Astrocyte (in vitro differentiated cells and primary cell): ENCODE results near the gene NDUFB11. TPM values are rescaled to one million over a fixed set of nuclear protein-coding genes. Genes with fewer than 3 reads are reported as not detected.

Experiments
- DNase-seq: peaks from one replicate; pipeline ENCODE4 v3.0.0-alpha.2; 2010; ENCODE audit warnings: low read depth
- FAIRE-seq: peaks from 2 replicates; lab custom pipeline; 2011; peaks lifted over from hg19 to GRCh38; lab: Jason Lieb, UNC
- H2AFZ ChIP-seq: 2 replicates; pipeline ENCODE4 v1.6.0; 2012; ENCODE audit warnings: low read depth, low read length, inconsistent platforms
- H3K27ac ChIP-seq: 2 replicates; pipeline ENCODE4 v1.5.1; 2011; ENCODE audit warnings: low read depth, low read length, inconsistent platforms
- H3K27me3 ChIP-seq: 2 replicates; pipeline ENCODE4 v1.6.0; 2011; ENCODE audit warnings: low read length, inconsistent platforms; ENCODE audit not compliant: insufficient read depth
- H3K36me3 ChIP-seq: 2 replicates; pipeline ENCODE4 v1.5.1; 2011; ENCODE audit warnings: low read length, inconsistent platforms; ENCODE audit not compliant: insufficient read depth
- H3K4me1 ChIP-seq: 2 replicates; pipeline ENCODE4 v1.5.1; 2011; ENCODE audit warnings: low read length, inconsistent platforms; ENCODE audit not compliant: insufficient read depth
- H3K4me2 ChIP-seq: 2 replicates; pipeline ENCODE4 v1.6.0; 2012; ENCODE audit warnings: low read length, inconsistent platforms
- H3K4me3 ChIP-seq: 2 replicates; pipeline ENCODE4 v1.5.1; 2011; ENCODE audit warnings: low read depth, mild to moderate bottlenecking, low read length, inconsistent platforms; ENCODE audit not compliant: insufficient read depth
- H3K79me2 ChIP-seq: 2 replicates; pipeline ENCODE4 v1.6.0; 2012; ENCODE audit warnings: mild to moderate bottlenecking, low read length, inconsistent platforms; ENCODE audit not compliant: insufficient read depth
- H3K9ac ChIP-seq: 2 replicates; pipeline ENCODE4 v1.6.0; 2012; ENCODE audit warnings: mild to moderate bottlenecking, low read length, inconsistent platforms
- H3K9me3 ChIP-seq: 2 replicates; pipeline ENCODE4 v1.5.1; 2012; ENCODE audit warnings: low read depth, mild to moderate bottlenecking, low read length, inconsistent platforms; ENCODE audit not compliant: insufficient read depth
- H4K20me1 ChIP-seq: 2 replicates; pipeline ENCODE4 v1.6.0; 2012; ENCODE audit warnings: low read length, inconsistent platforms; ENCODE audit not compliant: insufficient read depth
- H3K27ac Mint-ChIP-seq: one replicate; pipeline ENCODE4 v1.8.0; 2021; ENCODE audit warnings: mild to moderate bottlenecking, mixed read lengths; ENCODE audit not compliant: unreplicated experiment
- H3K27me3 Mint-ChIP-seq: one replicate; pipeline ENCODE4 v1.8.0; 2021; ENCODE audit warnings: low read depth, mixed read lengths; ENCODE audit not compliant: unreplicated experiment
- H3K36me3 Mint-ChIP-seq: one replicate; pipeline ENCODE4 v1.8.0; 2021; ENCODE audit warnings: low read depth, mixed read lengths; ENCODE audit not compliant: unreplicated experiment
- H3K4me1 Mint-ChIP-seq: one replicate; pipeline ENCODE4 v1.8.0; 2021; ENCODE audit warnings: low read depth, mixed read lengths; ENCODE audit not compliant: unreplicated experiment
- H3K4me3 Mint-ChIP-seq: one replicate; pipeline ENCODE4 v1.8.0; 2021; ENCODE audit warnings: mild to moderate bottlenecking, moderate library complexity, mixed read lengths; ENCODE audit not compliant: unreplicated experiment
- H3K9me3 Mint-ChIP-seq: one replicate; pipeline ENCODE4 v1.8.0; 2021; ENCODE audit warnings: mild to moderate bottlenecking, mixed read lengths; ENCODE audit not compliant: unreplicated experiment
- EZH2 ChIP-seq: IDR thresholded peaks from 2 replicates; pipeline ENCODE4 v1.6.1; 2012; ENCODE audit warnings: mild to moderate bottlenecking, low read length, inconsistent platforms; ENCODE audit not compliant: insufficient read depth
- total RNA-seq: library from RNA; stranded (reverse); gene quantifications from 2 replicates; pipeline ENCODE4 v1.2.1, GENCODE V29; 2021
- TF ChIP-seq, protein P1 (sequence below): IDR thresholded peaks from 2 replicates; pipeline ENCODE4 v1.5.1; 2011; ENCODE audit warnings: low read depth, mild to moderate bottlenecking, inconsistent platforms, low read length, moderate library complexity; ENCODE audit not compliant: insufficient read depth

The NDUFB11 gene
- total RNA-seq, 1 donor from 2014 or later: 86.3 TPM

DNA sequence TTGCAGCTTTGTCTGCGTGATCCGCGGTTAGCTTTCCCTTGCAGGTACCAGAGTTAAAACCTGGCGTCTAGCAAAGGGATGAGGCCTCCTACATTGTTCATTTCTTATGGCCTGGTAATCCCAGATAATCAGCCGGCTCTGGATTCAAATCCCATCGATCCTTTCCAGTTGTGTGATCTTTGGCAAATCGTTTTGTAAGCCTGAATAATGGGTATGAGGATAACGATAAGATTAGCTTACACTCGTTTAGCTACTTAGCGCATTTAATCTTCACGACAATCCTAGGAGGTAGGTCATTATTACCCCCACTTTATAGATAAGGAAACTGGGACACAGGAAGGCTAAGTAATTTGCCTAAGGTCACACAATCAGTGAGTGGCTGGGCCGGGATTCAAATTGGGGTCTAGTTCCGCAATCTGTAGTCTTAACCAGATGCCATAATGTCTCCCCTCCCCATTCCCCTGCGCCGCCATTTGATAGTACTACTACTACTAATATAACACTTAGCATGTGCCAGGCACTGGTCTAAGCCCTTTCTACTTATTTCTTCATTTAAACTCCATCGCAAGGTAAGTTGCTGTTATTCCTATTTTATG, 47.4 kb upstream of the NDUFB11 start:
- peak overlapping the region; percentile 70 for H3K4me3 ChIP-seq
- H3K79me2 ChIP-seq: peaks cover 44% of the 10 kb centered on the region
- FAIRE-seq: no peak
- peaks cover 26% of the 10 kb centered on the region for H4K20me1 ChIP-seq
- peak overlapping the region; percentile 86 for H3K9ac ChIP-seq
- H3K9me3 Mint-ChIP-seq: no peaks in the 10 kb centered on the region
- no peaks in the 10 kb centered on the region for H3K36me3 Mint-ChIP-seq
- H3K4me1 ChIP-seq: peaks cover 21% of the 10 kb centered on the region
- H3K27me3 Mint-ChIP-seq: no peaks in the 10 kb centered on the region
- H3K27ac Mint-ChIP-seq: no peak overlapping the region
- H3K27ac ChIP-seq: no peak overlapping the region
- peak overlapping the region; percentile 90 for H3K4me3 Mint-ChIP-seq
- H3K27me3 ChIP-seq: no peaks in the 10 kb centered on the region
- DNase-seq: no peak
- H3K9me3 ChIP-seq: no peaks in the 10 kb centered on the region
- H3K36me3 ChIP-seq: peaks cover 2% of the 10 kb centered on the region
- peaks cover 25% of the 10 kb centered on the region for H3K4me1 Mint-ChIP-seq
- H3K4me2 ChIP-seq: peak overlapping the region; percentile 94
- peak overlapping the region; percentile 60 for H2AFZ ChIP-seq
- TF ChIP-seq, protein P1, sequence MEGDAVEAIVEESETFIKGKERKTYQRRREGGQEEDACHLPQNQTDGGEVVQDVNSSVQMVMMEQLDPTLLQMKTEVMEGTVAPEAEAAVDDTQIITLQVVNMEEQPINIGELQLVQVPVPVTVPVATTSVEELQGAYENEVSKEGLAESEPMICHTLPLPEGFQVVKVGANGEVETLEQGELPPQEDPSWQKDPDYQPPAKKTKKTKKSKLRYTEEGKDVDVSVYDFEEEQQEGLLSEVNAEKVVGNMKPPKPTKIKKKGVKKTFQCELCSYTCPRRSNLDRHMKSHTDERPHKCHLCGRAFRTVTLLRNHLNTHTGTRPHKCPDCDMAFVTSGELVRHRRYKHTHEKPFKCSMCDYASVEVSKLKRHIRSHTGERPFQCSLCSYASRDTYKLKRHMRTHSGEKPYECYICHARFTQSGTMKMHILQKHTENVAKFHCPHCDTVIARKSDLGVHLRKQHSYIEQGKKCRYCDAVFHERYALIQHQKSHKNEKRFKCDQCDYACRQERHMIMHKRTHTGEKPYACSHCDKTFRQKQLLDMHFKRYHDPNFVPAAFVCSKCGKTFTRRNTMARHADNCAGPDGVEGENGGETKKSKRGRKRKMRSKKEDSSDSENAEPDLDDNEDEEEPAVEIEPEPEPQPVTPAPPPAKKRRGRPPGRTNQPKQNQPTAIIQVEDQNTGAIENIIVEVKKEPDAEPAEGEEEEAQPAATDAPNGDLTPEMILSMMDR: no peak
- no peak for TF ChIP-seq EZH2

DNA sequence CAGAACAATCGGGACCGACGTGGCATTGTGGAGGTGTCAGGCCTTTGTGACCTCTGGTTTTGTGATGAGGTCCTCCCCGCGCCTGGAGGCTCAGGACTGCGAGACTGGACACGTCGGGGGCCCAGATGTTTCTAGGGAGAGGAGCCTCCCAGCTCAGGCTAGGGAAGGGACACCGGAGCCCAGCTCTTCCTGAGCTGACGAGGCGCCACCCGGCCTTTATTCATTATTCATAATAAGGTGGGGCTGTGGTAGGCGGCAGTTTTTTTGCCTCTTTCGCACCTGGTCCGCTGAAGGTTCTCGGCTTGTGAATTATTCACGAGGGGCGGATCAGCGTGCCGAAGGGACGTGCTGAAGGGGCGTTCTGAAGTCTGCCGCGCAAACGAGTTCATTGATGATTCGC, 46.8 kb upstream of the NDUFB11 start:
- TF ChIP-seq EZH2: no peak
- TF ChIP-seq, protein P1: no peak
- peak overlapping the region; percentile 66 for H3K27ac Mint-ChIP-seq
- Histone ChIP-seq H3K79me2 (peaks cover 39% of the 10 kb centered on the region), H3K4me3 (peak overlapping the region; percentile 70), H3K27ac (peak overlapping the region; percentile 47), H3K36me3 (peaks cover 2% of the 10 kb centered on the region), H3K27me3 (no peaks in the 10 kb centered on the region), H3K9me3 (no peaks in the 10 kb centered on the region), H4K20me1 (peaks cover 20% of the 10 kb centered on the region), H3K4me2 (peak overlapping the region; percentile 94), H2AFZ (peak overlapping the region; percentile 60), H3K4me1 (peaks cover 15% of the 10 kb centered on the region), H3K9ac (peak overlapping the region; percentile 86)
- DNase-seq: no peak
- FAIRE-seq: no peak
- H3K9me3 Mint-ChIP-seq: no peaks in the 10 kb centered on the region
- peak overlapping the region; percentile 90 for H3K4me3 Mint-ChIP-seq
- peaks cover 20% of the 10 kb centered on the region for H3K4me1 Mint-ChIP-seq
- no peaks in the 10 kb centered on the region for H3K27me3 Mint-ChIP-seq
- no peaks in the 10 kb centered on the region for H3K36me3 Mint-ChIP-seq
